GM21825 (cell line): ENCODE measurements around the gene CIB1.
A peak's percentile ranks its signal among the peaks of the same experiment; 100 is the strongest.
"Not testable (repeated sequence)": the region's sequence is repeated elsewhere in the genome, so short reads cannot be mapped to it uniquely, and the experiment has no call there.

Experiments
- ATAC-seq: cut with Tn5 transposase; IDR thresholded peaks from one replicate; pipeline ENCODE4 v1.9.1; 2021; ENCODE audit warnings: mild to moderate bottlenecking, moderate library complexity; ENCODE audit not compliant: unreplicated experiment

CIB1 gene

GRCh38 chr15:90201130-90201943 is 32.4 kb downstream of the CIB1 start, which contains the start of gene SEMA4B:
SEMA4B (plus strand) TSS chr15:90201330; CDS start chr15:90201579, 249 bp downstream.
- ATAC-seq: peak; percentile 69

- no peak for ATAC-seq
These were observed 33.1 kb downstream of the CIB1 start for GRCh38 chr15:90200534-90201129.

DNA sequence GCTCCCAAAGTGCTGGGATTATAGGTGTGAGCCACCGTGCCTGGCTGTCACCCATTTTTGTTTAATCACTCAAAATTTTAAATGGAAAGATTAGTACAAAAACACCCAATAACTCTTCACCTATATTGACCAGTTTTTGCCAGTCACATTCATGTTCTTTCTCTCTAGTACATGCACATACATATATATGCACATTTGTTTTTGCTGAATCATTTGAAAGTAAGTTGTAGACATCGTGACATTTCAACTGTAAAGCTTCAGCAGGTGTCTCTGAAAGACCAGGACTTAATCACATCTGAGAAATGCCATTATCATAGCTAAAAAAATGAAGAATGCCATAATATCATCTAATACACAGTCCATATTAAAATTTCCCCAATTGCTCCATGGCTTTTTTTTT is 39.1 kb downstream of the CIB1 start:
- no peak for ATAC-seq

- ATAC-seq: no peak
These were observed 40.6 kb downstream of the CIB1 start for GRCh38 chr15:90192961-90193786.

GRCh38 chr15:90191794-90192509 is 41.8 kb downstream of the CIB1 start:
- ATAC-seq: peak; percentile 53

GRCh38 chr15:90191344-90191687 is 42.4 kb downstream of the CIB1 start:
- ATAC-seq: no peak

GRCh38 chr15:90190606-90191343 is 43.0 kb downstream of the CIB1 start:
- ATAC-seq: no peak

GRCh38 chr15:90189781-90190467 is 43.8 kb downstream of the CIB1 start:
- no peak for ATAC-seq

DNA sequence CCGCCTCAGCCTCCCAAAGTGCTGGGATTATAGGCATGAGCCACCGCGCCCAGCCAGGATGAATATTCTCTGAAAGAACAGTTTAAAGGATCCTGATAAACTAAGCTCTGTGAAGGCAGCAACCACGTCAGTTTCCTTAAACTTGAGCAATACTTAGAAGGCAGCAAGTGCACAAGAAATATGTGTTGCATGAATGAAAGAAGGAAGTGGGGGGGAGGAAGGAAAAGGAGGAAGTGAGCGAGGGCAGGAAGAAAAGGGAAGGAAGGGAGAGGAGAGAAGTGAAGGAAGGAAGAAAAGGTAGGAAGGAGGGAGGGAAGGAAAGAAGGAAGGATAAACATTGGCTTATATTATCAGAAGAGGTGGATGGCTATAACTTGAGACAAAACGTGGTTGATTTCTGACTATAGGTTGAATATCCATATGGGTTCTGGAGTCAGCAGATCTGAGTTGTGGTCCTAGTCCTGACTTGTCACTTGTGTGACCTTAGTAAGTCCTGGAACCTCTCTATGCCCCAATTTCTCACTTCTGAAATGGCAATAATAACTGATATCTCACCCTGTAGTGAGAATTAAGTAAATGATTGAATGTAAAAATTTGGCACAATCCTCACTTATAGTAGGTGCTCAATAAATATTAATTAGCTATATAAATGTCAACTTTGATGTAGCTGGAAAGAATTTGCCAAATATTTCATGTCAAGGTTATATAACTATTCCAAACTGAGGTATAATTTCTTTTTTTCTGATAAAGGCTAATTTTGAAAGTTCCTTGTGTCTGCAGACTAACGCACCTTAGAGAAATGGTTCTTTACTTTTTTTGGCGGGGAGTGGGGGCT is 44.6 kb downstream of the CIB1 start:
- no peak for ATAC-seq

GRCh38 chr15:90188065-90188464 is 45.7 kb downstream of the CIB1 start:
- ATAC-seq: not testable (repeated sequence)

- no peak for ATAC-seq
These were observed 46.4 kb downstream of the CIB1 start for GRCh38 chr15:90187257-90187868.

DNA sequence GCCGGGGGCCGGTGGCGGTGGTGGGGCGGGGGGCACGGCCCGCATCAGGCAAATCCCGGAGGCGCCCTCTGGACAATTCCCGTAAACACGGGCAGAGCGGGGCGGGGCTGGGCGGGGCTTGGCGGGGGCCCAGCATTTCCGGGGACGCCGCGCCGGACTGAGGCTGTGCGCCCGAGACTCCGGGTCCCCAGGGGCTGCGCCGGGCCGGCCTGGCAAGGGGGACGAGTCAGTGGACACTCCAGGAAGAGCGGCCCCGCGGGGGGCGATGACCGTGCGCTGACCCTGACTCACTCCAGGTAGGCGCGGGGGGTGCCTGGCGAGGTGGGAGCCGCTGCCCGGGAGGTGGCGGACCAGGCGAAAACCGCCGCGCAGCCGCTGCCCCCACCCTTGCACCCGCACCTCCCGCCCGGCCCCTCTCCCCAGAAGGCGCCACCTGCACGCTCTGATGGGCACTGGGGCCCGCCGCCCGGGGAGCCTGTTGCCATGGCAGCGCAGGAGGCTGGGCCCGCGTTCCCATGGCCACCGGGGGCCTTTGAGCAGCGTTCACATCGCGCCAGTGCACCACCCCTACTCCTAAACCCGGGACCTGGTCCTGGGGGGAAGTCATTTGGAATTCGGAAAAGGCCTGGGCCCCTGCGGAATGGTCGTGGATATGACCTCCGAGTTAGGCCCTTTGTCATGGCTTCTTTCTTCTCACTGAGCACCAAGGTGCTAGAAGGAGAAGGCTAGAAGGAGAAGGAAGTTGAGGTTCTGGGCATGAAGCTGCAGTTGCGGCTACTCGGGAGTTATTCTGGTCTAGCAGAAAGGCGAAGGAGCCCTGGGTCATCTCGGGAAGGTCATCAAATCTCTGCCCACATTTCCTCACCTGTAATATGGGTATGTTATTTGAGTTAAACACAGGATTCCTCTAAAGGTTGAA is 48.7 kb downstream of the CIB1 start:
- peak; percentile 81 for ATAC-seq

DNA sequence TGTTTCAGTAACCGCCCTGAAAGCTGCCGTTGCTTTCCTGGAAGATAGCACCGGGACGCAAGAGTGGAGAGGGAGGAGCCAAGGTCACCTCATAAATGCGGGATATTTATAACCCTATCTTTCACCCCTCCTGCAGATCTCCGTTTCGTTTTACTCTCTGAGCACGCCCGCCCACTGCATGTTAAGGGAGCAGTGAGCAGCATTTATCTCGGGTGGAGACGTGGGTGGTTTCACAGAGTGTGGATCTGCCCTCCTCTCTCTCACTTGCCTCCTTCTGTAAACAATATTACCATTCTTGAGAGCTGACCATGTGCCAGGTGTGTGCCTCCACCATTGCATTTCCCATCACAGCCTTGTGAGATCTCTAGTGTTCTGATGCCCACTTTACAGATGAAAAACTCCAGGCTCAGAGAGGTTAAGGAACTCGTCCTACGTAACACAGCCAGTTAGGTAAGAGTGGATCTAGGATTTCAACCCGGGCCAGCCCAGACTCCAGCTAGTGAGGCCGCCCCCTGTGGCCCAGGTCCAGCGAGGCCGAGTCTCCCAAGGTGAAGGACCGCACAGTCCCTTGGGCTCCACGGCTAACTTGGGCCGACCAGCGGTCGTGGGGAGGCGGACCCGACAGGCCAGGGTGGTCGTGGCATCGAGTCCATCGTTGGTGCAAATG is 49.5 kb downstream of the CIB1 start:
- peak; percentile 26 for ATAC-seq

GRCh38 chr15:90181776-90182175 is 52.0 kb downstream of the CIB1 start:
- ATAC-seq: no peak
